Measurements from ENCODE around the gene CBFA2T2. TPM values are rescaled to one million over a fixed set of nuclear protein-coding genes. Genes with fewer than 3 reads are reported as not detected.

CBFA2T2 gene
- total RNA-seq, 1 experiment from 2014 or later, result 15.4 TPM

DNA sequence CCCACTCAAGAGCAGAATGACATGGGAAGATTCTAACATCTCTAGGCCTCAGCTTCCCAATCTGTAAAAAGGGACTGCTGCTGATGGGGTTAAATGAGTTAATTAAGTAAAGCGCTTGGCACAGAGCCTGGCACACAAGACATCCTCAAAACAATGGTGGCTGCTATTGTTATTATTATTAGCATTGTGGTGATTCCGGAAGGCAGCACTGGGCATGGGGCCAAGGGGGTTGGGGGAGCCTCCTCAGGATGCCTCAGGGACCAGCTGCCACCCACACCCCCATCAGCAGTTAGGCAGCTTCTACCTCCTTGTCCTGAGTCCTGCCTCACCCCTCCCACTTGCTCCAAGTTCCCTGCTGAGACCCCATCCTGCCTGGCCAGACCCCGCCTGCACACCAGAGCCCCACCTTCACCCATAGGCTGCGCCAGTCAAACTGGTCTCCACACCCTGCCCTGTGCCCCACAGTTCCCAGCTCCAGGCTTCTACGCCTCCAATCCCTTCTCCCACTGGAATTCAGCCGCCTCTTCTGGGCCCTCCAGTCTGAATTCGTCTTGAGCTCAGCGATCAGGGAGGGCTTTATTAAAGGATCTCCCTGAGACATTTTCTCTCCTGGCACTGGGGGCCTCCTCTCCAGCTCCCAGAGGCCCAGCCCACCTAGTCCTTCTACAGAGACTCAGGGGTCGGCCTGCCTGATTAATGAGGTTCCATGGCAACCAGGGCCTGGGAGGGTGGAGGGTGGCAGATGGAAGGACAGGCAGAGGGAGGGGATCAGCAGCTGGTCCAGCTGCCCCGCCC, 194.8 kb downstream of the CBFA2T2 start:
- H3K36me3 Mint-ChIP-seq (ENCODE audit: insufficient read depth, unreplicated experiment), result peaks cover 4% of the 10 kb centered on the region
- H3K27ac Mint-ChIP-seq (ENCODE audit: low read depth, unreplicated experiment), result no peak overlapping the region
- H3K27me3 Mint-ChIP-seq (ENCODE audit: insufficient read depth, unreplicated experiment), result no peaks in the 10 kb centered on the region
- TF ChIP-seq, protein P1, sequence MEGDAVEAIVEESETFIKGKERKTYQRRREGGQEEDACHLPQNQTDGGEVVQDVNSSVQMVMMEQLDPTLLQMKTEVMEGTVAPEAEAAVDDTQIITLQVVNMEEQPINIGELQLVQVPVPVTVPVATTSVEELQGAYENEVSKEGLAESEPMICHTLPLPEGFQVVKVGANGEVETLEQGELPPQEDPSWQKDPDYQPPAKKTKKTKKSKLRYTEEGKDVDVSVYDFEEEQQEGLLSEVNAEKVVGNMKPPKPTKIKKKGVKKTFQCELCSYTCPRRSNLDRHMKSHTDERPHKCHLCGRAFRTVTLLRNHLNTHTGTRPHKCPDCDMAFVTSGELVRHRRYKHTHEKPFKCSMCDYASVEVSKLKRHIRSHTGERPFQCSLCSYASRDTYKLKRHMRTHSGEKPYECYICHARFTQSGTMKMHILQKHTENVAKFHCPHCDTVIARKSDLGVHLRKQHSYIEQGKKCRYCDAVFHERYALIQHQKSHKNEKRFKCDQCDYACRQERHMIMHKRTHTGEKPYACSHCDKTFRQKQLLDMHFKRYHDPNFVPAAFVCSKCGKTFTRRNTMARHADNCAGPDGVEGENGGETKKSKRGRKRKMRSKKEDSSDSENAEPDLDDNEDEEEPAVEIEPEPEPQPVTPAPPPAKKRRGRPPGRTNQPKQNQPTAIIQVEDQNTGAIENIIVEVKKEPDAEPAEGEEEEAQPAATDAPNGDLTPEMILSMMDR (IDR thresholded peaks at IDR 0.05; ENCODE audit: unreplicated experiment), result no peak
- H3K4me3 Mint-ChIP-seq (ENCODE audit: unreplicated experiment), result peak overlapping the region; percentile 67
- POLR2A ChIA-PET, result interaction anchor here (0.6 to 3.2 kb wide), 7 partner anchors 17 to 327 kb away, joined by 3 to 15 read pairs (median 4); partner anchors contain the start of genes ACTL10 and PXMP4
- CTCF ChIA-PET, result interaction anchor here (0.6 to 7.2 kb wide), 9 partner anchors 11 to 445 kb away, joined by 3 to 53 read pairs (median 3); partner anchors contain the start of genes ACTL10 and EIF2S2
- intact Hi-C loops (cut with micrococcal nuclease), result loop anchor here (10.0 kb wide), 1 partner anchor 130 kb away; the partner anchor contains the start of gene CHMP4B
- BruUV-seq (replicated peaks), result no TSS peak
- H3K9me3 Mint-ChIP-seq (ENCODE audit: unreplicated experiment), result no peaks in the 10 kb centered on the region
- DNase-seq (ENCODE audit: unreplicated experiment), result no peak
- H3K4me1 Mint-ChIP-seq (ENCODE audit: insufficient read depth, unreplicated experiment), result peaks cover 13% of the 10 kb centered on the region

DNA sequence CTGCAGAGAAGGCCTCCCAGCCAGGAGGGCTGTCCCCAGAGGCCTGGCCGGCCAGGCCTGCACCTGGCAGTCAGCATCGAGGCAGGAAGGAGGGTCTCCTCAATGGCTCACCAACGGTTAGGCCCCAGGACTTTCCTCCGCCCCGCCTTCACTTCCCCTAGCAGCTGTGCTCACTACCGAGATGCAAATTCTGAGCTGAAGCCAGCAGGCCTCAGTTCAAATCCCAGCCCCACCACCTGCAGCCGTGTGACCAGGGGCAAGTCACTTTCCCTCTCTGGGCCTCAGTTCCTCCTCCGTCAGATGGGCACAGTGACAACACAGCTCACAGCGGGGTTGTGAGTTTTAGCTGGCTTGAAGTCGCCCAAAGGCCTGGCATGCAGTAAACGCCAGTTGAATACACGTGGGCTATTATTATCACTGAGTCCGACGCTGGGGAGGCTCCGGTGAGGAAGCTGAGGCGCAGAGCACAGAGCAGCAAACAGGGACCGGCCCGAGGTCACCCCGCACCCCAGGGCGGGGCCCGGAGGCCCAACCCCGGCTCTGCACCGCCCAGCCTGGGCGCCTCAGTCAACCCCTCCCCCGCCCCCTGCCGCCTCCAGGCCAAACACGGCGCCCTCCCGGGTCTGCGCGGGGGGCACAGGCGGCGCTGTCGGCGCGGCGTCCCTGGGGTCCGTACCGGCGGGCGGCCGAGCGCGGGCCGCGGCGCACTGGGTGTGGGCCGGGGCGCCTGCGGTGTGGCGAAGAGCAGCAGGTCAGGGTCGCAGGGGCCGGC, 195.6 kb downstream of the CBFA2T2 start:
- Mint-ChIP-seq H3K36me3 (ENCODE audit: insufficient read depth, unreplicated experiment) (peaks cover 4% of the 10 kb centered on the region), H3K27ac (ENCODE audit: low read depth, unreplicated experiment) (no peak overlapping the region), H3K27me3 (ENCODE audit: insufficient read depth, unreplicated experiment) (no peaks in the 10 kb centered on the region), H3K4me3 (ENCODE audit: unreplicated experiment) (peak overlapping the region; percentile 67), H3K4me1 (ENCODE audit: insufficient read depth, unreplicated experiment) (peaks cover 13% of the 10 kb centered on the region), H3K9me3 (ENCODE audit: unreplicated experiment) (no peaks in the 10 kb centered on the region)
- peak; percentile 28 for DNase-seq (ENCODE audit: unreplicated experiment)
- POLR2A ChIA-PET, result interaction anchor here (0.6 to 3.2 kb wide), 7 partner anchors 18 to 326 kb away, joined by 3 to 15 read pairs (median 4); partner anchors contain the start of genes ACTL10 and PXMP4
- TF ChIP-seq, protein P1 (IDR thresholded peaks at IDR 0.05; ENCODE audit: unreplicated experiment), result no peak
- CTCF ChIA-PET, result interaction anchor here (0.5 to 7.2 kb wide), 10 partner anchors 12 to 527 kb away, joined by 3 to 53 read pairs (median 3); partner anchors contain the start of gene ACTL10
- intact Hi-C loops (cut with micrococcal nuclease), result loop anchor here (10.0 kb wide), 1 partner anchor 129 kb away; the partner anchor contains the start of gene CHMP4B
- no TSS peak for BruUV-seq (replicated peaks)

DNA sequence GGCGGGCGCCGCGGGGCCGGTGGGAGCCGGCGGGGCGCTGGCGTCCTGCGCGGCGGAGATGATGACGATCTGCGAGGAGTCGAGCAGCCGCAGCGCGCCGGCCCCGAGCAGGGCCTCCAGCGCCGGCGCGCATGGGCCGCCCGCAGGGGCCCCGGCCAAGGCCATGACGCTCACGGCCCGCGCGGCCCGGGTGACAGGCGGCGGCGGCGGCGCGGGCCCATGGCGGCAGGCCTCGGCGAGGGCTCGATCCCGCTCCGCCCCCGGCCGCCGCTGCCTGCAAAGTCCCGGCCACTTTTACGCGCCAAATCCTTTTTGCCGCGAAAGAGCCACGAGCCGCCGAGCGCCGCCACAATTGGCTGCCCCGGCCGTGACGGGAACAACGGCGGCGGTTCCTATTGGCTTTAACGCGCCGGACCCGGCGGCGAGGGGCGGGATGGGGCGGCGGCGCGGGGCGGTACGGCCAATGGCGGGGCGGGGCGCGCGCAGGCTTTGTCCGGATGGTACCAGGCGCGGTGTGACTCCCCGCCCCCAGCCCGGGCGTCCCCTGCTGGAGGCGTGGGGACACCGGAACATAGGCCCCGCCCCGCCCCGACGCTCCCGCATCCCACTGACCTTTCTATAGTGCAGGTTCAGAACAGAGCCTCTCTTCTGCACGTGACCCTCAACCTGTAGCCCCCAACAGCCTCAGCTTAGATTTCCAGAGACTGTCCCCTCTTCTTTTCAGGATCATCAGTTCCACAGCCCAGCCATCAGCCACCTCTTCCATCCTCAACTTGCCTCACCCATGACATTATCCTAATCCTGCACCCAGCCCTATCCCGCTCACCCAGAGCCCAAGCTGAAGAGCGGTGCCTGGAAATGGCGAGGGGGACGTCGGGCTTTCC, 196.4 kb downstream of the CBFA2T2 start, which contains the start of gene E2F1:
Gene E2F1, minus strand, starts transcription at position 286 of the 884 bp plus-strand sequence. Its CDS starts 121 bp downstream, at position 165.
- intact Hi-C loops (cut with micrococcal nuclease), result loop anchor here (10.0 kb wide), 1 partner anchor 128 kb away; the partner anchor contains the start of gene CHMP4B
- H3K4me3 Mint-ChIP-seq (ENCODE audit: unreplicated experiment), result peak within 1 kb of the TSS; percentile 72
- peaks cover 13% of the 10 kb centered on the region for H3K4me1 Mint-ChIP-seq (ENCODE audit: insufficient read depth, unreplicated experiment)
- H3K9me3 Mint-ChIP-seq (ENCODE audit: unreplicated experiment), result no peaks in the 10 kb centered on the region
- DNase-seq (ENCODE audit: unreplicated experiment), result peak; percentile 92
- TF ChIP-seq, protein P1 (IDR thresholded peaks at IDR 0.05; ENCODE audit: unreplicated experiment), result no peak
- POLR2A ChIA-PET, result interaction anchor here (0.7 to 3.2 kb wide), 6 partner anchors 16 to 490 kb away, joined by 3 to 15 read pairs (median 4); partner anchors contain the start of genes ACTL10 and PXMP4
- H3K27me3 Mint-ChIP-seq (ENCODE audit: insufficient read depth, unreplicated experiment), result no peaks in the 10 kb centered on the region
- CTCF ChIA-PET, result interaction anchor here (2.2 to 7.2 kb wide), 2 partner anchors 18 to 34 kb away, joined by 7 to 53 read pairs; partner anchors contain the start of genes ACTL10 and PXMP4
- H3K27ac Mint-ChIP-seq (ENCODE audit: low read depth, unreplicated experiment), result no peak within 1 kb of the TSS
- BruUV-seq (replicated peaks), result no TSS peak
- H3K36me3 Mint-ChIP-seq (ENCODE audit: insufficient read depth, unreplicated experiment), result peaks cover 4% of the 10 kb centered on the region
